ENCODE results near the gene FNIP2. TPM values are rescaled to one million over a fixed set of nuclear protein-coding genes. Genes with fewer than 3 reads are reported as not detected.

Gene FNIP2
- total RNA-seq, 2 donors from 2014 or later: 31.1 to 39.8 TPM

GRCh38 chr4:158762553-158762952, 6.3 kb upstream of the FNIP2 start:
- H3K27ac ChIP-seq: no peak overlapping the region
- no peak for TF ChIP-seq POLR2AphosphoS5 (IDR thresholded peaks at IDR 0.05)
- TF ChIP-seq CTCF (IDR thresholded peaks at IDR 0.05): no peak
- no peak for TF ChIP-seq POLR2A (IDR thresholded peaks at IDR 0.05)
- H3K9me3 ChIP-seq: no peaks in the 10 kb centered on the region
- no peak overlapping the region for H3K4me3 ChIP-seq
- H3K27me3 ChIP-seq (replicated peaks; ENCODE audit: insufficient read depth): no peaks in the 10 kb centered on the region
- no peaks in the 10 kb centered on the region for H3K36me3 ChIP-seq
- DNase-seq (ENCODE audit: low spot score): no peak
- no peaks in the 10 kb centered on the region for H3K4me1 ChIP-seq (replicated peaks)
- WGBS: 79% methylated on average over 4 of the region's 4 CpGs
- intact Hi-C loops (cut with DNase I): loop anchor here (10.0 kb wide), 1 partner anchor 588 kb away; the partner anchor contains the start of gene GASK1B

- TF ChIP-seq POLR2AphosphoS5 (IDR thresholded peaks at IDR 0.05): no peak
- TF ChIP-seq CTCF (IDR thresholded peaks at IDR 0.05): no peak
- no peak for TF ChIP-seq POLR2A (IDR thresholded peaks at IDR 0.05)
- Histone ChIP-seq H3K4me1 (replicated peaks) (no peaks in the 10 kb centered on the region), H3K27ac (no peak overlapping the region), H3K36me3 (no peaks in the 10 kb centered on the region), H3K9me3 (no peaks in the 10 kb centered on the region), H3K4me3 (no peak overlapping the region), H3K27me3 (replicated peaks; ENCODE audit: insufficient read depth) (no peaks in the 10 kb centered on the region)
- intact Hi-C loops (cut with DNase I): loop anchor here (10.0 kb wide), 1 partner anchor 589 kb away; the partner anchor contains the start of gene GASK1B
- WGBS: 42% methylated on average over 2 of the region's 2 CpGs
- no peak for DNase-seq (ENCODE audit: low spot score)
Observed at GRCh38 chr4:158763462-158763861, 5.4 kb upstream of the FNIP2 start.

GRCh38 chr4:158766434-158767044, 2.3 kb upstream of the FNIP2 start:
- no peaks in the 10 kb centered on the region for H3K36me3 ChIP-seq
- H3K4me1 ChIP-seq (replicated peaks): no peaks in the 10 kb centered on the region
- WGBS: 88% methylated on average over 6 of the region's 6 CpGs
- DNase-seq (ENCODE audit: low spot score): no peak
- intact Hi-C loops (cut with DNase I): loop anchor here (10.0 kb wide), 1 partner anchor 592 kb away; the partner anchor contains the start of gene GASK1B
- H3K9me3 ChIP-seq: no peaks in the 10 kb centered on the region
- no peak for TF ChIP-seq CTCF (IDR thresholded peaks at IDR 0.05)
- TF ChIP-seq POLR2AphosphoS5 (IDR thresholded peaks at IDR 0.05): no peak
- no peak for TF ChIP-seq POLR2A (IDR thresholded peaks at IDR 0.05)
- no peaks in the 10 kb centered on the region for H3K27me3 ChIP-seq (replicated peaks; ENCODE audit: insufficient read depth)
- no peak overlapping the region for H3K27ac ChIP-seq
- no peak overlapping the region for H3K4me3 ChIP-seq

GRCh38 chr4:158767451-158767850, 1.4 kb upstream of the FNIP2 start:
- Histone ChIP-seq H3K36me3 (no peaks in the 10 kb centered on the region), H3K4me3 (no peak overlapping the region), H3K9me3 (no peaks in the 10 kb centered on the region), H3K27ac (no peak overlapping the region), H3K4me1 (replicated peaks) (no peaks in the 10 kb centered on the region), H3K27me3 (replicated peaks; ENCODE audit: insufficient read depth) (no peaks in the 10 kb centered on the region)
- intact Hi-C loops (cut with DNase I): loop anchor here (10.0 kb wide), 1 partner anchor 593 kb away; the partner anchor contains the start of gene GASK1B
- DNase-seq (ENCODE audit: low spot score): no peak
- WGBS: 44% methylated on average over 2 of the region's 2 CpGs
- no peak for TF ChIP-seq POLR2A (IDR thresholded peaks at IDR 0.05)
- TF ChIP-seq CTCF (IDR thresholded peaks at IDR 0.05): no peak
- no peak for TF ChIP-seq POLR2AphosphoS5 (IDR thresholded peaks at IDR 0.05)

Data from prostate gland (tissue), 2 donors.